ENCODE data around the gene TMEM80. TPM values are rescaled to one million over a fixed set of nuclear protein-coding genes. Genes with fewer than 3 reads are reported as not detected.

Gene TMEM80
- total RNA-seq, 1 experiment from 2014 or later = 16.0 TPM

GRCh38 chr11:698493-699115, 3.0 kb downstream of the TMEM80 start:
- Histone ChIP-seq H3K4me3 (no peak overlapping the region), H3K27me3 (replicated peaks) (no peaks in the 10 kb centered on the region), H3K9me3 (replicated peaks) (no peaks in the 10 kb centered on the region), H3K36me3 (no peaks in the 10 kb centered on the region), H3K4me1 (replicated peaks) (peaks cover 7% of the 10 kb centered on the region), H3K27ac (no peak overlapping the region)
- DNase-seq (ENCODE audit: low read depth in 1 of 2, low spot score in 2 of 2) = no peak

DNA sequence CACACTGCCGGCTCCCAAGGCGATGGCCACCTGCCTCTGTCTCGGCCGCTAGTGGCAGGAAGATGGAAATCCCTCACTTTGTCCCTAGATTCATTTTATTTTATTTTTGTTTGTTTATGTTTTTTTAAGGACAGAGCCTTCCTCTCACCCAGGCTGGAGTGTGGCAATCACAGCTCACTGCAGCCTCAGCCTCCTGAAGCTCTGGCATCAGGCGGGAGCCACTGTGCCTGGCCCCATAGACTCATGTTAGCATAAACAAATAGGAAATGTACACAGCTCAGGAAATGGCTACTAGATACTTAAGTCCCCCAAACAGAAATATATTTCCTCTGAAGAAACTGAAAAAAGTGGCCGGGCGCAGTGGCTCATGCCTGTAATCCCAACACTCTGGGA, 3.5 kb downstream of the TMEM80 start:
- no peaks in the 10 kb centered on the region for H3K36me3 ChIP-seq
- no peaks in the 10 kb centered on the region for H3K9me3 ChIP-seq (replicated peaks)
- no peak overlapping the region for H3K27ac ChIP-seq
- no peak overlapping the region for H3K4me3 ChIP-seq
- no peak for DNase-seq (ENCODE audit: low read depth in 1 of 2, low spot score in 2 of 2)
- peaks cover 7% of the 10 kb centered on the region for H3K4me1 ChIP-seq (replicated peaks)
- H3K27me3 ChIP-seq (replicated peaks) = no peaks in the 10 kb centered on the region

GRCh38 chr11:699753-700152, 4.1 kb downstream of the TMEM80 start:
- H3K9me3 ChIP-seq (replicated peaks) = no peaks in the 10 kb centered on the region
- H3K4me3 ChIP-seq = no peak overlapping the region
- peaks cover 4% of the 10 kb centered on the region; the same call in 1 of the 2 replicates for H3K4me1 ChIP-seq (replicated peaks)
- no peaks in the 10 kb centered on the region for H3K36me3 ChIP-seq
- no peaks in the 10 kb centered on the region for H3K27me3 ChIP-seq (replicated peaks)
- H3K27ac ChIP-seq = no peak overlapping the region
- no peak for DNase-seq (ENCODE audit: low read depth in 1 of 2, low spot score in 2 of 2)

GRCh38 chr11:701741-702461, 6.3 kb downstream of the TMEM80 start:
- no peaks in the 10 kb centered on the region for H3K27me3 ChIP-seq (replicated peaks)
- H3K36me3 ChIP-seq = no peaks in the 10 kb centered on the region
- H3K4me1 ChIP-seq (replicated peaks) = peaks cover 4% of the 10 kb centered on the region; the same call in 1 of the 2 replicates
- H3K27ac ChIP-seq = no peak overlapping the region
- no peak for DNase-seq (ENCODE audit: low read depth in 1 of 2, low spot score in 2 of 2)
- no peaks in the 10 kb centered on the region for H3K9me3 ChIP-seq (replicated peaks)
- no peak overlapping the region for H3K4me3 ChIP-seq

- Histone ChIP-seq H3K4me1 (replicated peaks) (no peaks in the 10 kb centered on the region; the same call in 1 of the 2 replicates), H3K27ac (no peak overlapping the region), H3K4me3 (no peak overlapping the region), H3K9me3 (replicated peaks) (no peaks in the 10 kb centered on the region), H3K36me3 (no peaks in the 10 kb centered on the region), H3K27me3 (replicated peaks) (no peaks in the 10 kb centered on the region)
- DNase-seq (ENCODE audit: low read depth in 1 of 2, low spot score in 2 of 2) = no peak
Observed at GRCh38 chr11:702462-703461, 7.1 kb downstream of the TMEM80 start.

- no peak for DNase-seq (ENCODE audit: low read depth in 1 of 2, low spot score in 2 of 2)
- H3K36me3 ChIP-seq = no peaks in the 10 kb centered on the region
Observed at GRCh38 chr11:703506-703905, 7.9 kb downstream of the TMEM80 start.

GRCh38 chr11:704228-704674, 8.6 kb downstream of the TMEM80 start:
- Histone ChIP-seq H3K4me3 (no peak overlapping the region), H3K27me3 (replicated peaks) (no peaks in the 10 kb centered on the region), H3K27ac (no peak overlapping the region), H3K4me1 (replicated peaks) (no peaks in the 10 kb centered on the region; the same call in 1 of the 2 replicates), H3K36me3 (no peaks in the 10 kb centered on the region), H3K9me3 (replicated peaks) (no peaks in the 10 kb centered on the region)
- no peak for DNase-seq (ENCODE audit: low read depth in 1 of 2, low spot score in 2 of 2)

More at GRCh38 chr11:703506-703905, 7.9 kb downstream of the TMEM80 start:
- Histone ChIP-seq H3K9me3 (replicated peaks) (no peaks in the 10 kb centered on the region), H3K27me3 (replicated peaks) (no peaks in the 10 kb centered on the region), H3K27ac (no peak overlapping the region), H3K4me1 (replicated peaks) (no peaks in the 10 kb centered on the region; the same call in 1 of the 2 replicates), H3K4me3 (no peak overlapping the region)

GRCh38 chr11:704781-705645, 9.4 kb downstream of the TMEM80 start:
- H3K36me3 ChIP-seq = no peaks in the 10 kb centered on the region
- H3K27me3 ChIP-seq (replicated peaks) = no peaks in the 10 kb centered on the region
- no peaks in the 10 kb centered on the region for H3K9me3 ChIP-seq (replicated peaks)
- no peak for DNase-seq (ENCODE audit: low read depth in 1 of 2, low spot score in 2 of 2)
- H3K27ac ChIP-seq = no peak overlapping the region
- no peak overlapping the region for H3K4me3 ChIP-seq
- no peaks in the 10 kb centered on the region; the same call in 1 of the 2 replicates for H3K4me1 ChIP-seq (replicated peaks)

DNA sequence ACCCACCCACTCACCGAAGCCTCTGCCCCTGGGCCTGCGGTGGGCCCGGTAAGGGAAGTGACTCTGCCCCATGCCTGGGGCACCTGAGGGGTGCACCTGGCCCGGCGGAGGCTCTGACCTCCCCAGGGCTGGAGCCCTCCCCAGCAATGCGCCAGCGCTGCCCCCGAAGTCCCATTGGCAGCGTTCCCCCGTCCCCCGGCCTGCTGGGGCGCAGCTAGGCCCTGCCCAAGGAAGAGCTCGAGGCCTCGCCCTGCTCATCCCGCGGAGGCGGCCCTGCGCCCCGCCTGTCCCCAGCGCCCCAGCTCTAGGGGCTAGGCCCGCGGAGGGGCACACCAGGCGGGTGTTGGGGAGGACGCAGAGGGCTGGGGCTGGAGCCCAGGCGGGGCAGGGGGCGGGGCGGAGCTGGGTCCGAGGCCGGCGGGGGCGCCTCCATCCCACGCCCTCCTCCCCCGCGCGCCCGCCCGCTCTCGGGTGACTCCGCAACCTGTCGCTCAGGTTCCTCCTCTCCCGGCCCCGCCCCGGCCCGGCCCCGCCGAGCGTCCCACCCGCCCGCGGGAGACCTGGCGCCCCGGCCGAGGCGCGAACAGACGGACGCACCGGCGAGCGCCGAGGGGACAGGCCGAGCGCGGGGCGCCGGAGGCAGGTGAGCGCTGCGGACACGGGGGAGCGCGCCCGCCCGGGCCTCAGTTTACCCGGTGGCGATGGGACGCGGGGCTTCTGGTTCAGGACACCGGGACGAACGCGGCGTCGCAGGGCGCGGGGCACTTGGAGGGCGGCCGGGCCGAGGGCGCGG, 10.2 kb downstream of the TMEM80 start, which contains the start of gene EPS8L2:
Gene EPS8L2, plus strand, starts transcription at position 586 of the 793 bp plus-strand sequence. CDS start 3,177 bp downstream, outside the sequence.
- Histone ChIP-seq H3K4me3 (no peak within 1 kb of the TSS), H3K27me3 (replicated peaks) (no peaks in the 10 kb centered on the region), H3K27ac (no peak within 1 kb of the TSS), H3K36me3 (no peaks in the 10 kb centered on the region), H3K4me1 (replicated peaks) (no peaks in the 10 kb centered on the region; the same call in 1 of the 2 replicates), H3K9me3 (replicated peaks) (no peaks in the 10 kb centered on the region)
- no peak for DNase-seq (ENCODE audit: low read depth in 1 of 2, low spot score in 2 of 2)

GRCh38 chr11:706439-706956, 10.9 kb downstream of the TMEM80 start:
- no peaks in the 10 kb centered on the region for H3K36me3 ChIP-seq
- H3K27me3 ChIP-seq (replicated peaks) = no peaks in the 10 kb centered on the region
- H3K4me3 ChIP-seq = no peak overlapping the region
- no peak for DNase-seq (ENCODE audit: low read depth in 1 of 2, low spot score in 2 of 2)
- no peak overlapping the region for H3K27ac ChIP-seq
- H3K9me3 ChIP-seq (replicated peaks) = no peaks in the 10 kb centered on the region
- H3K4me1 ChIP-seq (replicated peaks) = no peaks in the 10 kb centered on the region; the same call in 1 of the 2 replicates

GRCh38 chr11:706957-707816, 11.6 kb downstream of the TMEM80 start:
- H3K4me1 ChIP-seq (replicated peaks) = no peaks in the 10 kb centered on the region; the same call in 1 of the 2 replicates
- DNase-seq (ENCODE audit: low read depth in 1 of 2, low spot score in 2 of 2) = no peak
- H3K4me3 ChIP-seq = no peak overlapping the region
- H3K27ac ChIP-seq = no peak overlapping the region
- H3K27me3 ChIP-seq (replicated peaks) = no peaks in the 10 kb centered on the region
- H3K36me3 ChIP-seq = no peaks in the 10 kb centered on the region
- no peaks in the 10 kb centered on the region for H3K9me3 ChIP-seq (replicated peaks)

All from SJSA1 (cell line).